C1 segment of cervical spinal cord (tissue), 14 donors: ENCODE data around the gene ENTREP3.

Experiments
- DNase-seq, 14 donors: peaks; one replicate each; lab custom pipeline; 2025; lab: John Stamatoyannopoulos, UW

The ENTREP3 gene

GRCh38 chr1:155202731-155203515 lies 52.4 kb downstream of the ENTREP3 start:
- DNase-seq, result no peak

- DNase-seq, result no peak
Observed at GRCh38 chr1:155202198-155202597, 53.1 kb downstream of the ENTREP3 start.

- no peak for DNase-seq
Observed at GRCh38 chr1:155200920-155201319, 54.4 kb downstream of the ENTREP3 start.

GRCh38 chr1:155199792-155200191 lies 55.5 kb downstream of the ENTREP3 start:
- no peak for DNase-seq

GRCh38 chr1:155198547-155198906 lies 56.8 kb downstream of the ENTREP3 start:
- no peak for DNase-seq

- DNase-seq, result no peak
Observed at GRCh38 chr1:155197901-155198546, 57.3 kb downstream of the ENTREP3 start.
